Measurements from ENCODE around the gene ATP5F1E.

GRCh38 chr20:59000326-59000725 lies 31.8 kb downstream of the ATP5F1E start:
- TF ChIP-seq CTCF (IDR thresholded peaks at IDR 0.05) (no peak), POLR2A (IDR thresholded peaks at IDR 0.05) (no peak)

Data from lower leg skin (tissue), 3 donors.